NCI-H510A (cell line): Measurements from ENCODE around the gene SMG6.
A peak's percentile ranks its signal among the peaks of the same experiment; 100 is the strongest.
"Not testable (repeated sequence)": the region's sequence is repeated elsewhere in the genome, so short reads cannot be mapped to it uniquely, and the experiment has no call there.

Source experiments
- DNase-seq: peaks from one replicate; lab custom pipeline; 2025; lab: John Stamatoyannopoulos, UW

Gene SMG6

GRCh38 chr17:2263183-2264066 is 40.2 kb downstream of the SMG6 start:
- DNase-seq = no peak

- no peak for DNase-seq
These were observed 41.4 kb downstream of the SMG6 start for GRCh38 chr17:2262135-2262587.

GRCh38 chr17:2259769-2260536 is 43.6 kb downstream of the SMG6 start:
- no peak for DNase-seq

- not testable (repeated sequence) for DNase-seq
These were observed 44.8 kb downstream of the SMG6 start for GRCh38 chr17:2258830-2259229.

GRCh38 chr17:2253768-2254406 is 49.7 kb downstream of the SMG6 start:
- DNase-seq = no peak

GRCh38 chr17:2253362-2253761 is 50.2 kb downstream of the SMG6 start:
- no peak for DNase-seq

- DNase-seq = no peak
These were observed 52.5 kb downstream of the SMG6 start for GRCh38 chr17:2251098-2251497.

- DNase-seq = no peak
These were observed 53.2 kb downstream of the SMG6 start for GRCh38 chr17:2250140-2251095.

- no peak for DNase-seq
These were observed 56.6 kb downstream of the SMG6 start for GRCh38 chr17:2247005-2247404.

GRCh38 chr17:2244545-2245525 is 58.8 kb downstream of the SMG6 start:
- DNase-seq = peak; percentile 23

- no peak for DNase-seq
These were observed 59.6 kb downstream of the SMG6 start for GRCh38 chr17:2243953-2244352.

- DNase-seq = no peak
These were observed 61.8 kb downstream of the SMG6 start for GRCh38 chr17:2241823-2242222.

GRCh38 chr17:2240541-2240940 is 63.0 kb downstream of the SMG6 start:
- DNase-seq = no peak

- no peak for DNase-seq
These were observed 63.6 kb downstream of the SMG6 start for GRCh38 chr17:2239882-2240430.

GRCh38 chr17:2239170-2239551 is 64.4 kb downstream of the SMG6 start:
- DNase-seq = no peak

- no peak for DNase-seq
These were observed 65.0 kb downstream of the SMG6 start for GRCh38 chr17:2238432-2239169.

GRCh38 chr17:2237950-2238349 is 65.6 kb downstream of the SMG6 start:
- DNase-seq = no peak

GRCh38 chr17:2237521-2237921 is 66.1 kb downstream of the SMG6 start:
- DNase-seq = no peak

GRCh38 chr17:2235792-2236366 is 67.7 kb downstream of the SMG6 start:
- no peak for DNase-seq
